HTERT RPE-1 (cell line): ENCODE measurements around the gene RASSF1.
"Not testable (repeated sequence)": the region's sequence is repeated elsewhere in the genome, so short reads cannot be mapped to it uniquely, and the experiment has no call there.

Experiments used
- in situ Hi-C: fragments of 300-500 bp; cut with MboI; formaldehyde crosslinking; loops from 4 replicates; pipeline ENCODE4 v1.14.3; 2020; ENCODE audit warnings: low sequenced_read_pairs

RASSF1 gene

GRCh38 chr3:50288387-50289007 lies 52.1 kb downstream of the RASSF1 start:
- in situ Hi-C loops, result no loop called here

DNA sequence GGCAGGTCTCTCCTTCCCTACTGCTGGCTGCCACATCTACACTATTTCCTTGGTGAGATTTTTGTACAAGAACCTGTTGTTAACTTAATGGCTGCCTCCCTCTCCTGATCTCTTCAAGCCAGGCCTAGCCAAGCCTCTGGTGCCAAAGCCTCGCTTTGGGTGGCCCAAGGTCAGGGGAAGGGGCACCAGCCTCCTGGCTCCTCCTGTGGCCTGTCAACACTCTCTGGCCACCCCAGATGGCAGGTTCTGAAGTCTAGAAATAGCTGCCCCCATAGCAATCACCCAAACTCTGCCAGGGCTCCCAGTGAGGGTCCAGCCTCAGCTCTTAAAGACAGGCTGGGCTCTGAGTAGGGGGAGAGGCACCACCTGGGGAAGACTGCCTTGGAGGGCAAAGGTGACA lies 53.4 kb downstream of the RASSF1 start:
- in situ Hi-C loops, result no loop called here

DNA sequence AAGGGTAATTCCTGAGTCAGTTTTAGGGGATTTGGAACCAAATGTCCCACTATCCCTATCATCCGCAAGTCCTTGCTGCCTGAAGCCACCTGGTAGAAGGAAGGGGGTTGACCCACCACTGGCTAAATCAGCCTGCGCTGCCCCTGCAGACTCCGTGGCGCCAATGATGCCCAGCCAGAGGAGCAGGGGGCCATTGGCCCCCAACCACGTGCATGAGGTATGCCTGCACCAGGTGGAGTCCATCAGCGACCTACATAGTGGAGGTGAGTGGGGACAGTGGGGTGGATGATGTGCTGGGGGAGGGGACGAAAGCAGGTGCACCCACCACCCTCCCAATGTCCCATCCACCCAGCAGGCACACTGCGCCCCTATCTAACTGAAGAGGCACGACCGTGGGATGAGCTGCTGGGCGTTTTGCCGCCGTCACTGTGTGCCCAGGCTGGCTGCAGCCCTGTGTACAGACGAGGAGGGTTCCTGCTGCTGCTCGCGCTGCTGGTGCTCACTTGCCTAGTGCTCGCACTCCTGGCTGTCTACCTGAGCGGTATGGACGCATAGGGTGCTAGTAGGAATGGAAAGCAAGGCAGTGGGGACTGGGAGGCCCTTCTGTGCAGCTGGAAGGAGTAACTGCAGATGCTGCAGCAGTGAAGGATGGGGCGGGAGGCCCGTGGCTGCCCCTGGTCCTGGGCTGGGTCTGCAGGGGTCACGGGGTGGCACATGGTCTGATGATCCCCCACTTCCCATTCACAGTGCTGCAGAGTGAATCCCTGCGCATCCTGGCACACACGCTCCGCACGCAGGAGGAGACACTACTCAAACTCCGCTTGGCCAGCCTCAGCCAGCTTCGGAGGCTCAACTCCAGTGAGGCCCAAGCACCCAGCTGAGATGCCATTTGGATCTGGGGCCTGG lies 54.1 kb downstream of the RASSF1 start:
- in situ Hi-C loops, result no loop called here

- in situ Hi-C loops, result not testable (repeated sequence)
These were observed 56.5 kb downstream of the RASSF1 start for GRCh38 chr3:50284121-50284520.
